Measurements from ENCODE around the gene GABBR2.

DNA sequence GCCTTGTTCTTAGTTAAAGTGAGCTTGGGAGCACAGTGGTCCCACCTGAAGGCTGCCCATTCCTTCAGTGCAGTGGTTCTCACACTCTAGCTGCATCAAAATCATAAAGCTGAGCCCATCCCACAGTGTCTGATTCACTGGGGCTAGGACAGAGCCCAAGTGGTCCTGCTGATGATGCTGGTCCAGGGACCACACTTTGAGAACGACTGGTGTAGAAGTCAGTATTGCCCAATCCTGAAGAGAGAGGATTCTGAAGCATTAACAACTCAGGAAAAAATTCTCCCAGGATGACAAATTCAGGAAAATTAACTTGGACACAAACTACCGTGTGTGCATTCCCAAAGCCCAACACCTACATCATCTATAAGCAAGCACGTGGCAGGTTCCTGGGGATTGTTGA, 176.2 kb downstream of the GABBR2 start:
- TF ChIP-seq, protein P1, sequence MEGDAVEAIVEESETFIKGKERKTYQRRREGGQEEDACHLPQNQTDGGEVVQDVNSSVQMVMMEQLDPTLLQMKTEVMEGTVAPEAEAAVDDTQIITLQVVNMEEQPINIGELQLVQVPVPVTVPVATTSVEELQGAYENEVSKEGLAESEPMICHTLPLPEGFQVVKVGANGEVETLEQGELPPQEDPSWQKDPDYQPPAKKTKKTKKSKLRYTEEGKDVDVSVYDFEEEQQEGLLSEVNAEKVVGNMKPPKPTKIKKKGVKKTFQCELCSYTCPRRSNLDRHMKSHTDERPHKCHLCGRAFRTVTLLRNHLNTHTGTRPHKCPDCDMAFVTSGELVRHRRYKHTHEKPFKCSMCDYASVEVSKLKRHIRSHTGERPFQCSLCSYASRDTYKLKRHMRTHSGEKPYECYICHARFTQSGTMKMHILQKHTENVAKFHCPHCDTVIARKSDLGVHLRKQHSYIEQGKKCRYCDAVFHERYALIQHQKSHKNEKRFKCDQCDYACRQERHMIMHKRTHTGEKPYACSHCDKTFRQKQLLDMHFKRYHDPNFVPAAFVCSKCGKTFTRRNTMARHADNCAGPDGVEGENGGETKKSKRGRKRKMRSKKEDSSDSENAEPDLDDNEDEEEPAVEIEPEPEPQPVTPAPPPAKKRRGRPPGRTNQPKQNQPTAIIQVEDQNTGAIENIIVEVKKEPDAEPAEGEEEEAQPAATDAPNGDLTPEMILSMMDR (IDR thresholded peaks at IDR 0.05): no peak
- TF ChIP-seq POLR2A (IDR thresholded peaks at IDR 0.05): no peak

Data from adrenal gland (tissue), 5 donors.